Measurements from ENCODE around the gene PTGFRN. TPM values are rescaled to one million over a fixed set of nuclear protein-coding genes. Genes with fewer than 3 reads are reported as not detected.

Gene PTGFRN
- total and polyA plus RNA-seq, 2 of the 4 experiments (the other 2 are of a cell fraction): 0.90 to 1.1 TPM

- in situ Hi-C loops (cut with MboI; ENCODE audit: low sequenced_read_pairs): no loop called here
- no peaks in the 10 kb centered on the region for H3K9me3 ChIP-seq (ENCODE audit: control insufficient read depth, insufficient read depth, low read length)
- POLR2A ChIA-PET (ENCODE audit: unreplicated experiment): no interaction called here
These were observed 112.4 kb downstream of the PTGFRN start for GRCh38 chr1:117022114-117022513.

More at GRCh38 chr1:117022114-117022513, 112.4 kb downstream of the PTGFRN start:
- no peak overlapping the region for H3K4me3 ChIP-seq (ENCODE audit: insufficient read depth, low read depth, low read length)
- no peak overlapping the region for H2AK9ac ChIP-seq (replicated peaks; ENCODE audit: low read depth, low read length, poor library complexity)
- ATAC-seq (ENCODE audit: low read depth) (no peak), DNase-seq (no peak)
- no peaks in the 10 kb centered on the region; the same call in 1 of the 2 replicates for H3K27me3 ChIP-seq (ENCODE audit: control insufficient read depth, insufficient read depth, low read length)
- CTCF ChIA-PET: no interaction called here
- H3K4me2 ChIP-seq (ENCODE audit: low read depth, low read length): no peak overlapping the region
- H3K18ac ChIP-seq (ENCODE audit: low read depth, low read length): no peak overlapping the region
- H4K8ac ChIP-seq (ENCODE audit: low read depth in 2 of 2, low read length in 2 of 2): no peak overlapping the region
- H4K91ac ChIP-seq (ENCODE audit: insufficient read depth, low read depth, low read length): no peak overlapping the region
- no peaks in the 10 kb centered on the region for H3K36me3 ChIP-seq (ENCODE audit: control insufficient read depth, insufficient read depth, low read length)
- no CpG with 5 or more reads among the region's 3 CpGs for WGBS, 2 experiments (ENCODE audit: extremely low coverage in 2 of 2, insufficient read length in 1 of 2)
- H2BK5ac ChIP-seq (ENCODE audit: low read depth, low read length, poor library complexity, severe bottlenecking): no peak overlapping the region
- no TSS peak for BruUV-seq (replicated peaks)
- no peak overlapping the region for H2BK15ac ChIP-seq (ENCODE audit: low read depth, low read length)
- no peaks in the 10 kb centered on the region for H3K9me1 ChIP-seq (ENCODE audit: insufficient read depth, low read length)
- H2AFZ ChIP-seq (replicated peaks; ENCODE audit: low read length, poor library complexity): no peak overlapping the region
- H2BK120ac ChIP-seq (ENCODE audit: low read depth, low read length): no peak overlapping the region
- no peak overlapping the region for H3K56ac ChIP-seq (ENCODE audit: extremely low read depth, insufficient read depth, low read length)
- no peak overlapping the region for H3K23ac ChIP-seq (ENCODE audit: low read depth, low read length)
- no peak overlapping the region for H3K14ac ChIP-seq (replicated peaks; ENCODE audit: low read depth, low read length)
- no peak overlapping the region for H3K9ac ChIP-seq (ENCODE audit: low read depth, low read length)
- no peak overlapping the region for H4K5ac ChIP-seq (ENCODE audit: low read depth, low read length)
- no peaks in the 10 kb centered on the region for H3K79me1 ChIP-seq (ENCODE audit: low read depth in 1 of 2, low read length in 2 of 2)
- intact Hi-C loops (cut with micrococcal nuclease) (no loop called here), dilution Hi-C loops (cut with HindIII; ENCODE audit: low sequenced_read_pairs, unreplicated experiment) (no loop called here)
- no peaks in the 10 kb centered on the region for H3K4me1 ChIP-seq (ENCODE audit: control insufficient read depth, insufficient read depth, low read length)
- TF ChIP-seq ELK1 (IDR thresholded peaks at IDR 0.05; ENCODE audit: borderline replicate concordance, low read depth, low read length) (no peak), NFE2L2 (IDR thresholded peaks at IDR 0.05; ENCODE audit: low read depth, low read length) (no peak), USF2 (IDR thresholded peaks at IDR 0.05; ENCODE audit: low read depth, low read length) (no peak), RFX5 (IDR thresholded peaks at IDR 0.05; ENCODE audit: low read depth, low read length) (no peak), POLR2A (IDR thresholded peaks at IDR 0.05; ENCODE audit: low read depth, low read length) (no peak), MAZ (IDR thresholded peaks at IDR 0.05; ENCODE audit: borderline replicate concordance, low read depth, low read length) (no peak), MXI1 (IDR thresholded peaks at IDR 0.05; ENCODE audit: borderline replicate concordance, low read depth, low read length) (no peak), CEBPB (IDR thresholded peaks at IDR 0.05; ENCODE audit: low read depth, low read length) (no peak), MAFK (IDR thresholded peaks at IDR 0.05; ENCODE audit: low read depth, low read length) (no peak), BHLHE40 (IDR thresholded peaks at IDR 0.05; ENCODE audit: low read depth, low read length) (no peak), RCOR1 (IDR thresholded peaks at IDR 0.05; ENCODE audit: insufficient replicate concordance, low read length) (no peak), CHD1 (IDR thresholded peaks at IDR 0.05; ENCODE audit: low read depth, low read length) (no peak), FOS (IDR thresholded peaks at IDR 0.05; ENCODE audit: low read depth, low read length) (no peak), SMC3 (IDR thresholded peaks at IDR 0.05; ENCODE audit: low read depth, low read length) (no peak), RAD21 (IDR thresholded peaks at IDR 0.05; ENCODE audit: low read length) (no peak), CTCF (conservative IDR thresholded peaks at IDR 0.05; ENCODE audit: low read depth, low read length) (no peak)
- H3K27ac ChIP-seq (ENCODE audit: insufficient read depth, low read length): no peak overlapping the region
- no peak overlapping the region for H2AK5ac ChIP-seq (ENCODE audit: low read depth, low read length)
- no peaks in the 10 kb centered on the region for H4K20me1 ChIP-seq (ENCODE audit: insufficient read depth, low read length)
- H2BK20ac ChIP-seq (ENCODE audit: low read depth, low read length): no peak overlapping the region
- no peak overlapping the region for H3K4ac ChIP-seq (ENCODE audit: low read depth, low read length)
